HL-60/S4 treated with retinoic acid at 250 ng/mL for 4 days and 3 days (cell line): ENCODE measurements around the gene CTRB2.
"Not testable (repeated sequence)": the region's sequence is repeated elsewhere in the genome, so short reads cannot be mapped to it uniquely, and the experiment has no call there.

Experiments used
- in situ Hi-C: fragments of 300-500 bp; cut with MboI; formaldehyde crosslinking; loops from 2 replicates; pipeline ENCODE4 v1.7.0; 2022; ENCODE audit warnings: low sequenced_read_pairs

The CTRB2 gene

DNA sequence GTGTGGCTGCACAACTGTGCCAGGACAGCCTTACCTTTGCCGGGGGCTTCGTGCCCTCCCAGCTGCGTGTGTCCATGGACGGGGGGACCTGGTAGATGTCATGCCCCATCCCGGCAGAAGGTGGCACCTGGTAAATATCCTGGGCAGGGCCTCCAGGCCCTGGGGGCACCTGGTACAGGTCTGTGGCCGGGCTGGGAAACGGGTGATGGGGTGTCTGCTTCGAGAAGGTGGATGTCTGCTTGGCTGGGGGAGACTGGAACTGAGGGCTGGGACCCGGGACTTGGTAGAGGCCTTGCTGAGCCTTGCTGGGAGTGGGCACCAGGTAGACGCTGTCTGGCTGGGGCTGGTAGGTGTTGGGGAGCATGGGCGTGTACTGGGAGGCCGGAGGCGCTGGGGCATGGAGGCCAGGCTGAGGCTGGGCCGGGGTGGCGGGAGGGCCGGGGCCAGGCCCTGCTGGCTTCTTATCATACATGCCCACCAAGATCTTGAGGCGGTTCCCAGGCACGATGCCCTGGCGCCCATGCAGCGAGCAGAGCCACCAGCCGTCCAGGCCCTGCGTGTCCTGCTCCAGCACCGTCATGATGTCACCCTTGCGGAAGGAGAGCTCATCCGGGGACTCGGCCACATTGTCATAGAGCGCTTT lies 35.6 kb upstream of the CTRB2 start:
- in situ Hi-C loops = not testable (repeated sequence)

DNA sequence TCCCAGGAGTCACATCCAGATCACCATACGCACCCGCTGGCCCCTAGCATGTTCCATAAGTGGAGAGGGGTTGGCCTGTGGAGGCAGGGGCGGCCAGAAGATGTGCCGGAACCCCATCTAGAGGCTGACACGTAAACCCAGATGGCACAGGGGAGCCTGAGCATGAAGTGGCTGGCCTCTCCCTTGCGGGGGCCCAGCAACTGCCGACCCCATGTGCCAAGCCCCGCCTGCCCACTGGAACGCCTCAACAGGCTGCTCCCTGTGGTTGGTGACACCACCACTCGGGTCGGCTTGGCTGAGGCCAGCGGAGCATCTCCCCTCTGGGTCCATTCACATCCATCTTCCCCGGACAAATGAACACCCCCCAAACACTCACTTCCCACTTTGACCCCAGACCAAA lies 35.0 kb upstream of the CTRB2 start:
- in situ Hi-C loops = no loop called here

DNA sequence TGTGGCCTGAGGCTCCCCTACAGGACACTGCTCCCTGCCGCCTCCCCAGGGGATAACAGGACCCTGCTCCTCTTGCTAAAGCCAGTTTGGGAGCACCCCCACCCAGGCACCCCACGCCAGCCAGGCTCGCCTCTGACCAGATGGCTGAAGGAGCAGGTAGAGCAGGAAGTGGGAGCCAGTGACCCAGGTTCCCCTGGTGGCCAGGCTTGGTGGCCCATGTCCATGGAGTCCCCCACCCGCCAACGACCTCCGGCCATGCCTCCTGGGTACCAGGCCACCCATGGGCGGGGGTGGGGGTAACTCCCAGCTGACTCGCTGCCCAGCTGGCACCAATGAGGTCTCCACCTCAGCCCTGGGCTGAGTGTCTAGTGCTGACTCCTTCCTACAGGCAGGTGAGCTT lies 34.5 kb upstream of the CTRB2 start:
- in situ Hi-C loops = no loop called here

DNA sequence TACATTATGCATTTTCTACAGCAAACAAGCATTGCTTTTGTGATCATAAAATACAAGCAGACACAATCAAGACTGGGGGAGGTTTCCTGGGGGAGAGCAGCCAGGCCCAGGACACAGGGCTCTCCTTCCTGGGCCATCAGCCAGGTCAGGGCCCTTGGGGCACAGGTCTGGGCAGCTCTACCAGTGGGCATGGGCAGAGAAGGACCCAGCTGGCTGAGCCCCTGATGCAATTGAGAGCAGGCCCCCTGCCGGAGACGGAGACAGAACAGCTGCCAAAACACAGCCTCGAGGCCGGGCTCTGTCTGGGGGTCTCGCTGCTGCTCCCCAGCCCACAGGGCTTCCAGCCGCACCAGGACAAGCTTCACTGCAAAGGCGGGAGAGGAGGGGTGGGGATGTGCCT lies 33.7 kb upstream of the CTRB2 start:
- in situ Hi-C loops = not testable (repeated sequence)

DNA sequence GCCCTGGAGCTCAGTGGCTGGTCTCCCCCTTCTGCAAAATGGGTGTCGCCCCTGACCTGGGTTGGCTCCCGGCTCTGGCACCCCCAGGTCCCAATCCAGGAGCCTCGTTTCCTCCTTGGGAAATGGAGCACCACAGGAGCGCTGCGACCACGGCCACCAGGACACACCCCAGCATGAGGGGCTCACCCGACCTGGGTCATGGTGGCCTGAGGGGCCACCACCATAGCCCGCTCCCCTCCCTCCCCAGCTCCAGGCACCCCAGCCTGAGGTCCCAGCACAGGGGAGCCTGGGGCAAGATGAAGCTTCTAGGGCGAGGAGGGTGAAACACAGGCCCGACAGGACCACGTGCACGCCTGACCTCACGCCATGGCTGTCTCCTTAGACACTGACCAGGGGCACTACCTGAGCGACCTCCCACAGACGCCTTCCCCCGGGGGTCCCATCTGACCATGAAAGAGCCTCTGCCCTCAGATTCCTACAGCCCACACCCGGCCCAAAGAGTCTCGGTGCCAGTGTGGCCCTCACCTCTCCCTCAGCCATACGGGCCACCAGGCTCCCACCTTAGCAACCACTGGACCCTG lies 32.7 kb upstream of the CTRB2 start:
- in situ Hi-C loops = no loop called here

DNA sequence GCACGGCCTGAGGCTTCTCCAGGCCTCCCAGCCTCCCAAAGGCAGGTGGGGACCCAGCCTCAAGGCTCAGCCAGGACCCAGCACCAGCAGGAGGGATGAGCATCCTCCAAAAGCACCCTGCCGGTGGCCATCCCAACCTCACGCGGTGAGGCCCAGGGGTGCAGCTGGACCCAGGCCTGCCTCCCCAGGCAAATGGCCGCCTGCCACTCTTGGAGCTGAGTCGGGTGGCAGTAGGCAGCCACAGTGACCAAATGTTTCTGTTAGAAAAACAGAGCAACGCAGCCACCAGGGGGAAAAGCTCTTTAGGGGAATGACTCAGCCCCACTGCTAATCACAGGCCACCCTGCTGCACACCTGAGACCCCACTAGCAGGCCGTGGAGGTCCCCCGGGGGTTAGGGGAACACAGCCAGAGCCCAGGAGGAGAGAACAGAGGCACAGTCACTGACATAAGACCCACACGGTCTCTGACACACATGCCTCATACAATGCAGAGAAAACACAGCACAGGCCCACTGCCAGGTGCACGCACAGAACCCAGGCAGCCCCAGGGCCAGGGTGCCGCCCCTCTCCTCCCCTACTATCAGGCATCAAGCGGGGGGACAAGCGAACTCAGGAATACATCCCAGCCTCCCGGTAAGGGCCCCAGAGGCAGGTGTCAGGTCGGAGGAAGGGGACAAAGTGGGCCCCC lies 32.0 kb upstream of the CTRB2 start:
- in situ Hi-C loops = no loop called here

DNA sequence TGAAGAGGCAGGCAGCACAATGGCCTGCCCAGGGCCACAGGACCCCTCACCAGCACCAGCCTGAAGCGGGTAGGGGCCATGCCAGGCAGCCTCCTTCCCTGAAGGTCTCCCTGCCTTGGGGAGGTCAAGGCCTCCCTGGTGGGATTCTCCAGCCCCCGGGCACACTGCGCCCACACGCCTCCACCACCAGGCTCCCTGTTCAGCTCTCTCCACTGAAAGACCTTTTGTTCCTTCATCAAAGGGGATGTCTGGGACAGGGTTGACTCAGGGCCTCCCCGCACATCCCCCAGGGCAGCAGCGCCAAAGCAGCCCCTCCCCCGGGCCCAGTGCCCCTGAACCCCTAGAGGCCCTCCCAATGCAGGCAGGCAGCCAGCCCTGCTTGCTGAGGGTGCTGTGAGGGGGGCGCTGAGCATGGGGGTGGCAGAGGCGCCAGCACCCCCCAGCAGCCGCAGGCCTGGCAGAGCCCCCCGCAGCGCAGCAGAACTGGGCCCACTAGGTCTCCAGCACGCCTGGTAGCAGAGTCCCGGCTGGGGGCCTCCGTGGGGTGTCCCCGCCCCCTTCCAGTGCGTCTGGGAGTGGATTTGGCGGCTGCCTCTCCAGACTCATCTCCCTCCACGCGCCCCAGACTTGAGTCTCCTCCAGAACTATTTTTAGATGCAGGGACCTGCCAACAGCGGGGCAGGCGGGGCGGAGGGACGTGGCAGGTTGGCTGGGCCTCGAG lies 31.3 kb upstream of the CTRB2 start:
- in situ Hi-C loops = no loop called here

DNA sequence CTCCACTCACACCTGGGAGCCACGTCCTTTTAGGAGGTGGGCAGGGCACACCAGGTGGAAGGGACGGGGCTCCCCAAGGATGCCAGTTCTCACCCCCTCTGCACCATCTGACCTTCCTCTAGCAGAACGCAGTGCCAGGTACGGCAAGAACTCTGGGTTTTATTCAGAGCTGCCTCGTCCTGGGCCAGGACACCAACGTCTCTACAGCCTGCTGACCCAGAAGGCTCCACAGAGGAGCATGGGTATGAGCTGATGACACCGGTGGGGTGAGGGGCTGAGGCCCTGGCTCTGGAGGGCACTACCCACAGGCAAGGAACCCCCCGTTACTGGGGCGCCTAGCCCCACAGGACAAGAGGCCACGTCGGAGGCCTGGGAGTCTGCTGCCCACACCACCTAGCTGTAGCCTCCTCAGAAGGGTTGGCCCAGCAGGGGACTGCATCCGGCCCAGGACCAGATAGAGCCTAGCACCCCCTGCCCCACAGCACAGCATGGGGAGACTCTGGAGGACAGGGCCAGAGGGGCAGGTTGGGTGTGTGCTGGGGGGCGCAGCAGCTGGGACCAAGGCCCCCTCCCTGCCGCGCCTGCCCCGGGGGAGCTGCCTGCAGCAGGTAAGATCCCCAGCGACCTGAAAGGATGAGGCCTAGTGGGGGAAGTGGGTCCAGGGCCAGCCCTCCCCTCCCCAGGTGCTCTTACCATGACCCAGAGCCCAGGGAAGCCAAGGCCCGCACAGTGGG lies 30.6 kb upstream of the CTRB2 start:
- in situ Hi-C loops = no loop called here

DNA sequence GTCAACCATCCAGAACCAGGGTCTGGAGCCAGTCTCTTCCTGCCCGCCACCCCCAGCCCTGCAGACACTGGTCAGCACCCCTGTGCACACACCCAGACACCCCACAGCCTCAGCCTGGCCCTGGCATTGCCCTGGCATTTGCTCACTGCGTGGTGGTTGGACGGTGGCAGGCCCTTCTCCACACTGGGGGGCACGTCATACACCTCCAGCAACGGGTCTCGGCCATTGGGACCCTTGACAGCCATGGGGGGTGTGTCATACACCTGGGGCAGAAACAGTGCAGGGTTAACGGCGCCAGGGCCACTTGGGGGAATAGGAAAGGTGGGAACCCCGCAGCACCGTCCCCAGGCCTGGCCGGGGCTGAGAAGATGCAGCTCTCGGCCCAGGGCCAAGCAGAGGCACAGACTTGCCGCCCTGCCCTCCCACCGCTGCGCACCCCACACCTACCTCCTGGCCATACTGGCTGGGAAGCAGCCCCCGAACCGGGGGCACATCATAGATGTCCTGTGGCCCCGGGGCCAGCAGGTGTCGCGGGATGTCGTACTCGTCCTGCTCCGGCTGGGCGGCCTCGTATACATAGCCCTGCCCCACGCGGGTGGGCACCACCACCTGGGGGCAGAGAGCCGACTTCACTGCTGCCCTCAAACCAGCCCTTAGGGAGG lies 29.9 kb upstream of the CTRB2 start:
- in situ Hi-C loops = no loop called here

DNA sequence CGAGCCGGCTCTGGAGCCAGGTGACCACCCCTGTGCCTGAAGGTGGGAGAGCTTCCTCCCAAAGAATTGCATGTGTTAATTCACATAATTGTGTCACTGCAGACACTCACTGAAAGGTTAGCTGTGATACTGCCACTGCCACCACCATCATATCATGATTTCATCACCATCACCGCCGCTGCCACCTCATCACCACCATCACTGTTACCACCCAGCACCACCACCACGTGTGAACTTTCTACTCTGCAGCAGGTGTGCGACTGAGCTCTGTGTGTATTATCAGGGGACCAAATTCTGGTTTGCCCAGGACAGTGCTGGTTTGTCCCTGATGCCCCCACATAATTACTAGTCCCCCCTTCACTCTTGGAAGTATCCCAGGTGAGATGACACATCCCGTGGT lies 29.3 kb upstream of the CTRB2 start:
- in situ Hi-C loops = no loop called here

DNA sequence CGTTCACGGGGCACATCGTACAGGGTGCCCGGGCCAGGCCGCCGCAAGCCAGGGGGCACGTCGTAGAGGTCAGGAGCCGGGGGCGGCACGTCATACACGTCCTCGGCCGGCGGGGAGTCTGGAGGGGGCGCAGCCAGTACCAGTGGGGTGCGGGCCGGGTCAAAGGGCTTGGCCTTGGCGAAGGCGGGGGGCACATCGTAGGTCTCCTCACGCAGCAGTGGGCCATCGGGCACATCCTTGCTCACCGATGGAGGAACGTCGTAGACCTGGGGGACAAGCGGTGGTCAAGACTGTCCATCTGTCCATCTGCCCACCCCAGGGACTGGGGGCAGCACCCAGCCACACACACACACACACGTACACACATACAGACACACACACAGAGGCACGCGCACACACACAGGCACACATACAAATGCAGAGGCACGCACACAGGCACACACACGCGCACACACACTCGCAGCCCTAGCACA lies 28.8 kb upstream of the CTRB2 start:
- in situ Hi-C loops = no loop called here

DNA sequence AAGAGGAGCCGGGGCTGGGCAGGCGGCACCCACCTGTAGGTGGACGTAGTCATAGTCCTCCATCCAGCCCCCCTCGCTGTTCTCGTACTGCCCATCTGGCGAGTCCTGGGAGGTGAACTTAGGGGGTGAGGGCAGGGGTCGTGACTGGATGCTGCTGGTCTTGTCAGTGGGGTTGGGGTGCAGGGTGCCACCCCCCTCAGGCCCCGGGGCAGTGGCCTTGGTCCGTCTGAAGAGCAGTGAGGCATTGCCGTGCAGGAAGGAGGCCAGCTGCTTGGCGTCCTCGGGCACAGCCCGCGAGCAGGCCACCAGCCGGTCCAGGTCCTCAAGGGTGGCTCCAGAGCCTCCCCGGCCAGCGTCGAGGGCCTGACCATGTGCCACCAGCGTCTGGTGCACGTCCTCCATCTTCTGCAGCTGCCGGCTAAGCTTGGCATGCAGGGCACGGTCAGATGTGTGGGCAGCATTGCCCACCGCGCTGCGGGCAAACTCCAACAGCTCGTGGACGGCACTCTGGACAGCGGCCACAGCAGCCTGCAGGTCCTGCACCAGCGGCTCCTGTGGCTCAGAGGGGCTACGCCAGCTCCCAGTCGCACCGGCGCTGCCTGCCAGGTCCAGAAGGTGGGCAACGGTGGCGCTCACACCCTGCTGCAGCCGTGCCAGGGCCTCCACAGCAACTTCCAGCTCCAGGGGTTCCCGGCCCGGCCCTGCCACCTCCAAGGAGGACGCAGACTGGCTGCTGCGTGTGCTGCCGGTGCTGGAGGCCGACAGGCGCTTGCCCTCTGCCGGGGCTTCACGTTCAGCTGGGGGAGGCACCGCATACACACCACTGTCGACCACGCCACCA lies 28.1 kb upstream of the CTRB2 start:
- in situ Hi-C loops = no loop called here

DNA sequence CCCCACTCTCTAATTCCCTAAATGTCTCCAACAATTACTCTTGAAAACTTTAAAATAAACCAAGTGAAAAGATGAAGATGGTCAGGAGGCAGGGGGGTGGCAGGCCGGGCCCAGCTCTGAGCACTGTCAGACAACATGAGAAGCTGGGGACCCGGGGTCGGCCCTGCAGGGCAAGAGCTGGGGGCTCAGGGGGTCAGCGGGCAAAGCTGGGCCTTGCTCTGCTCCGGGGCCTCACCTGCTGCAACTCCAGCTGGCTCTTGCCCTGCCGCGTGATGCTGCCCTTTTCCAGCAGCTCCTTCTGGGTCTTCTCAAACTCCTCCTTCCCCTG lies 26.6 kb upstream of the CTRB2 start:
- in situ Hi-C loops = no loop called here

DNA sequence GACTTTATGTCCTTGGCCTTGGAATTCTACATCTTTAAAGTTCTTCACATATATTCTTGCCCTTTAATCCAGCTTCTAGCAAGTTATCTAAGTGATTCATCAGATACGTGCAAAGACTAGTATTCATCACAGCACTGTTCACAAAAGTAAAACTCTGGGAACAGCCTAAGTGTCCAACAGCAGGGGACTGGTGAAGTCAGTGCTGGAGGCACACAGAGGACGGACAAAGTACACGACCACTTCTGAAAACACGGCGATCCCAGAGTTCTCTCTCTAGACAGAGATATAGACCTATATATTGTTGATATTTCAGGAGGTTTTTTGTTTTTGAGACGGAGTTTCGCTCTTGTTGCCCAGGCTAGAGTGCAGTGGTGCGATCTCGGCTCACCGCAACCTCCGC lies 24.6 kb upstream of the CTRB2 start:
- in situ Hi-C loops = no loop called here

DNA sequence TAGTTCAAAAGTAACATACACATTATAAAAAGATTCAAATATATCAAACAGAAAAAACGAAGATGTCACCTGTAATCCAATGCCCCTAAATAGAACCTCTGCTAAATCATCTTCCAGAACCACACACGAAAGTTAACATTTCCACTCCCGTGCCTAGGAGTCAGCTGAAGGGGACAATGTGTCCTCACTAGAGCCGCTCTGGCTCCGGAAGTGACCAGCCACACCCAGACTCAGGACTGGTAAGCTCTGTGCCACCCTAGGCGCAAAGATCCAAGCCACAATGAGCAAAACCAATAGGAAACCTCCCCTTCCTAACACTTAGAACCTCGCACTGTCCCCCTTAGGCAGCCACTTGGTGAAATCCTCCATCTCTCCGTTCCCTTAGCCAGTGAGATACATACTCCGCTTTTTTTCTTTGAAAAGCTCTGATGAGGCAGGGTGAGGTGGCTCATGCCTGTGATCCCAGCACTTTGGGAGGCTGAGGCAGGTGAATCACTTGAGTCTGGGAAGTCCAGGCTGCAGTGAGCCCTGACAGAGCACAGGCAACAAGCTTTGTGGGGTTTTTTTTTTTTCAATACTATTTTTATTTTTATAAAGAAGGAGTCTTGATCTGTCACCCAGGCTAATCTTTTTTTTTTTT lies 23.6 kb upstream of the CTRB2 start:
- in situ Hi-C loops = no loop called here

DNA sequence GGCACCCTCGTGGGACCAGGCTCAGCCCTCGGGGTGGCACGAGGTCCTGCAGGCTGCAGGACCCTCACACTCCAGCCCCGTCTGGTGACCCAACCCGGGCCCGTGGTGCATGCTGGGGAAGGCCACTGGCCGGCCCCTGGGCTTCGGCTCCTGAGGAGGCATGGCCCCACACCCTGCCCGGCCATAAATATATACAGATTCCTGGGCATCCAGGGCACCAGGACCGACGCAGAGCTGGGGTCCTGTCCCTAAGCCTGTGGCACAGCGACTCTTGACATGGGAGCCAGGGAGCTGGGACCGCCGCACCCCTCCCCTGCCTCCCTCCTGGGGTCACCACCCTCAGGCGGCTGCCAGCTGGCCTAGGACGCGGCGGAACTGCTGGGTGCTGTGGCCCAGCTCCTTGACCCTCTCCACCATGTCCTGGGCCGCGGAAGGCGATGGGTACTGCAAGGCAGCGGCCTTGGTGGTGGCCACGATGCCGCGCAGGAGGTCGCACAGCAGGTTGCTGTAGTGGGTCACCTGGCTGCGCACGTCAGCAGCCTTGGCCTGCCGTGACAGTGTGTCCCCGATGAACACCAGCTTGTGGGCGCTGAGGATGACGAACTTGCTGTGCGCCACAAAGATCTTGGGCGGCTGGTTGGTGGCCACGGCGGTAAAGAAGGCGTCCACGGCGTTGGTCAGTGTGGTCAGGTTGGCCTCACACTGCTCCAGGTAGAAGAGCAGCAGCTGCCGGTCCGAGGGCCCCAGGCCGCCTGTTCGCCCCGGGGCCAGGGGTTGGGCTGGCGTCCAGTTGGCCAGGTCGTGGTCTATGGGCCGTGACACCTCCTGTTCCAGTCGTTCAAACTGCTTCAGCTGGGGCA lies 22.4 kb upstream of the CTRB2 start:
- in situ Hi-C loops = no loop called here

DNA sequence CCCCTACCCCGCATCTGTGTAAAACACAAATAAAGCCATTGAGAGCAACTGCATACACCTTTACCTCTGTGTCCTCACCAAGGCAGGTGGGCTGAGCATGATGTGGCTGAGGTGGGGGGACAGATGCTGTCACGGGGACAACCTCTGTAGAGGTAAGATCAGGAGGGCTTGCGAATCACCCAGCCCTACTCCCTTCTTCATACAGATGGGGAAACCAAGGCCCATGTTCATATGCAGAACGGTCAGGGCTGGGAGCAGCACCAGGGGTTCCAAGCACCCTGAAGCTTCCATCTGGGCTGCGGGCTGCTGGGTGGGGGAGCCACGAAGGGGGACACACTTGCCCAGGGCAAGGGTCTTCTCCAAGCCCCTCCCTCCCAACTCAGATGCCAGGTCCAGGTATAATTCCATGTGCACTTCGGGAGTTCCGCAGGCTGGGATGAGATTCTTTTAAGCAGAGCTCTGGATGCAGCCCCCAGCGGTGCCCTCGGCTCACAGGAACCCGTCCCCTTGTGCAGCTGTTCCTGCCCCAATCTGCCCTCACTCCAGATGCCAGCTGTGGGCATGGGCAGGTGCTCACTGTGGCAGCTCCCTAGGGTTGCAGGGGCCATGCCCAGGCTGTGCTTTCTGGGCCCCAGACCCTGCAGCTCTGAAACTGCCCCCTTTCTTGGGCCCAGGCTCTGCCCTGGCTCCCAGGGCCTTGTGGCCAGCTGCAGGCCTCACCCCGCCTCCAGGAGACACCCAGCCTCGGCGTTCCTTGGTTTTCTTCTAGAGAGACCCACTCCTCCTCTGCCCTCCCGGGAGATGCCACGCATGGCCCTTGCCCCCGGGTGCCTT lies 21.4 kb upstream of the CTRB2 start:
- in situ Hi-C loops = no loop called here
